PC-9 (cell line): ENCODE data around the gene GNL1.

Experiments
- CTCF ChIP-seq: fragments of 200-600 bp; sonication (generic); conservative IDR thresholded peaks from 2 replicates; pipeline ENCODE4 v1.6.1; 2017; ENCODE audit warnings: mixed run types, antibody characterized with exemption, mild to moderate bottlenecking, moderate library complexity
- EZH2 ChIP-seq: fragments of 200-600 bp; sonication (generic); IDR thresholded peaks from 2 replicates; pipeline ENCODE4 v1.8.0; 2017; ENCODE audit warnings: antibody characterized with exemption, low read depth

GRCh38 chr6:30515944-30516753 lies 40.1 kb downstream of the GNL1 start:
- TF ChIP-seq CTCF (no peak), EZH2 (no peak)
